Body of pancreas (tissue), 4 donors: ENCODE results near the gene NHERF2. TPM values are rescaled to one million over a fixed set of nuclear protein-coding genes. Genes with fewer than 3 reads are reported as not detected.
A peak's percentile ranks its signal among the peaks of the same experiment; 100 is the strongest.

Experiments
- ATAC-seq: fragments of 150-250 bp; one replicate; pipeline ENCODE4 v1.9.1; 2016
- DNase-seq, 4 donors: peaks; one replicate each; pipeline ENCODE4 v3.0.0-alpha.2; 2019
- H3K27ac ChIP-seq, 4 donors: fragments of 200-600 bp; sonication (generic); 1 replicate in 3 of 4; 2 replicates in 1 of 4; pipeline versions ENCODE4 v1.5.1 to v1.6.1; 2016 to 2019; ENCODE audit warnings: mild to moderate bottlenecking in 1 of 4, mixed read lengths in 1 of 4, moderate library complexity in 1 of 4
- H3K27me3 ChIP-seq, 2 donors: fragments of 200-600 bp; sonication (generic); one replicate each; pipeline ENCODE4 v1.6.0; 2016; ENCODE audit warnings: mild to moderate bottlenecking in 1 of 2
- H3K36me3 ChIP-seq, 2 donors: fragments of 200-600 bp; sonication (generic); replicated peaks in 1 of 2; 2 replicates each; pipeline ENCODE4 v1.5.1; 2016; ENCODE audit warnings: low read depth in 2 of 2; ENCODE audit not compliant: insufficient read depth in 1 of 2
- H3K4me1 ChIP-seq: fragments of 200-600 bp; sonication (generic); one replicate; pipeline ENCODE4 v1.6.0; 2016
- H3K4me3 ChIP-seq, 2 donors: fragments of 200-600 bp; sonication (generic); 1 replicate in 1 of 2; 2 replicates in 1 of 2; pipeline ENCODE4 v1.5.1; 2016 to 2019
- H3K9me3 ChIP-seq, 3 donors: fragments of 200-600 bp; sonication (generic); 1 replicate in 2 of 3; 2 replicates in 1 of 3; pipeline ENCODE4 v1.5.1; 2016
- CTCF ChIP-seq, 7 experiments: fragments of 450-650 bp in 4 of 7; fragments of 200-600 bp in 3 of 7; sonication (generic) in 3 of 7; IDR thresholded peaks; one replicate each; pipeline ENCODE4 v1.5.1; 2016 to 2019; ENCODE audit warnings: antibody characterized with exemption in 7 of 7
- POLR2A ChIP-seq, 3 donors: fragments of 450-650 bp; IDR thresholded peaks; one replicate each; pipeline ENCODE4 v1.6.1; 2016; ENCODE audit warnings: antibody characterized with exemption in 3 of 3, mild to moderate bottlenecking in 2 of 3
- WGBS, 2 donors: methylation state at CpG; one replicate each; pipeline ENCODE4 v1.1.5; 2017; 5-methylcytosine and 5-hydroxymethylcytosine counted together
- intact Hi-C: fragments of 100-400 bp; cut with DNase I; formaldehyde crosslinking; loops from one replicate; pipeline ENCODE4 v1.15.1; 2023
- total RNA-seq, 2 donors: library from RNA; depleted of rRNA; stranded (reverse); fragments of >200 nt; gene quantifications; one replicate each; pipeline ENCODE4 v1.1.0, GENCODE V29; 2016

Gene NHERF2
- total RNA-seq, 2 donors from 2014 or later: 32.7 to 87.3 TPM

GRCh38 chr16:2019921-2020831, 6.5 kb upstream of the NHERF2 start:
- intact Hi-C loops: loop anchor here (5.0 to 10.0 kb wide), 2 partner anchors 65 to 122 kb away; no protein-coding TSS in a partner anchor
- no peak for TF ChIP-seq CTCF (IDR thresholded peaks at IDR 0.05)
- no peak for TF ChIP-seq POLR2A (IDR thresholded peaks at IDR 0.05)
- H3K36me3 ChIP-seq: no peaks in the 10 kb centered on the region
- no peak overlapping the region for H3K4me3 ChIP-seq
- peaks cover 32% of the 10 kb centered on the region for H3K4me1 ChIP-seq
- no peak for ATAC-seq
- no peak overlapping the region for H3K27ac ChIP-seq
- peak in 1 of 4 donors; percentile 13 for DNase-seq
- 3 to 4% methylated on average over 17 to 81 of the region's 96 CpGs for WGBS, 2 donors
- no peaks in the 10 kb centered on the region for H3K9me3 ChIP-seq
- peaks cover 0 to 10% of the 10 kb centered on the region in 2 donors for H3K27me3 ChIP-seq

- Histone ChIP-seq H3K4me1 (peaks cover 44% of the 10 kb centered on the region), H3K36me3 (no peaks in the 10 kb centered on the region), H3K4me3 (no peak overlapping the region), H3K27ac (no peak overlapping the region), H3K27me3 (peaks cover 0 to 10% of the 10 kb centered on the region in 2 donors), H3K9me3 (no peaks in the 10 kb centered on the region)
- ATAC-seq: peak; percentile 13
- TF ChIP-seq POLR2A (IDR thresholded peaks at IDR 0.05) (no peak), CTCF (IDR thresholded peaks at IDR 0.05) (no peak)
- intact Hi-C loops: loop anchor here (10.0 kb wide), 1 partner anchor 62 kb away; no protein-coding TSS in a partner anchor
- 0 to 2% methylated on average over 3 to 14 of the region's 14 CpGs for WGBS, 2 donors
- DNase-seq: peak in 3 of 4 donors; percentile 48 to 59 (median 51)
Measured at GRCh38 chr16:2022723-2023091, 4.0 kb upstream of the NHERF2 start.

DNA sequence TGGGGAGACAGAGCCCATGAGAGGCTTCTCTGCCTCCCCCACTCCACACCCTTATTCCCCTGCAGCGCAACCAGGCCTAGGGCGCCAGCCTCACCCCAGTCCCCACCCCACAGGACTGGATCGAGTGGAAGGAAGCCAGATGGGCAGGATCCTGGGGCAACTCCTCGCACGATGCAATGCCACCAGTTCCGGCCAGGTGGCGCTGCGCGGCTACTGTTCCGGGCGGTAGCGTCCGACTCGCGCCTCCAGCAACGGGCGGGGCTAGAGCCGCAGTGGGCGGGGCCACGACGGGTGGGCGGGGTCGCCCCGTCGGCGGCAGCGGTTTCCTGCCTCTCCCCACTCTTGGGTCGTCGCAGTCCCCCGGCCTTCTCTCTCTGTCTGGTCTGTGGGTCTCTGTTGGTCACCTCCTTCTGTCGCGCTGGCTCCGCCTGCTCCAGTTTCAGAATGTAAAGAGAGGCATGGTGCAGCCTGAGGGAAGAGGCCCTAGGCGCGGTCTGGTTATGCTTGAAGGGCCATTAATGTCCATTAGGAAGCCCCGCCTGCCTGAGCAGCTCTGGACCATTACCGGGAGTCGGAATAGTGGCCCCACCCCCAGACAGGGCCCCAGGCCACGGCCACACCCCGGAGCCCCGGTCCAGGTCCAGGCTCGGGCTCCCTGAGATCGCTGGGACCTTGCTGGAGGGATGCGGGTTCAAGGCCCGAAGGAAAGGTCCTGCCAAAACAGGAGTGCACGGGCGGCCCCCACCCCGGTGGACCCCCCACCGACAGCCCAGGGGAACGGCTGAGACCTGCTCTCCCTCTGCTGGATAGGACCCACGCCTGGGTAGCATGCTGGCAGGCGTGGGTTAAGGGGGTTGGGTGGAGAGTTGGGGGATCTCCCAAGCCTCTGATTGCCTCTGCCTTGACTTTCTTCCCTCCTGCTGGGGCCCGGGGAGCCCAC, 3.3 kb upstream of the NHERF2 start:
- Histone ChIP-seq H3K27me3 (peaks cover 0 to 10% of the 10 kb centered on the region in 2 donors), H3K4me3 (no peak overlapping the region), H3K36me3 (no peaks in the 10 kb centered on the region), H3K27ac (peak overlapping the region in 2 of 4 donors; percentile 55 to 58), H3K4me1 (peaks cover 51% of the 10 kb centered on the region), H3K9me3 (no peaks in the 10 kb centered on the region)
- peak; percentile 93 to 96 (median 95) for DNase-seq
- peak; percentile 91 for ATAC-seq
- peak in 2 of 3 donors; percentile 24 to 29 for TF ChIP-seq POLR2A (IDR thresholded peaks at IDR 0.05)
- peak; percentile 97 to 99 (median 99) for TF ChIP-seq CTCF (IDR thresholded peaks at IDR 0.05)
- WGBS, 2 donors: 5 to 16% methylated on average over 16 to 53 of the region's 53 CpGs
- intact Hi-C loops: loop anchor here (10.0 kb wide), 1 partner anchor 61 kb away; no protein-coding TSS in a partner anchor

- ATAC-seq (no peak), DNase-seq (no peak)
- intact Hi-C loops: loop anchor here (10.0 kb wide), 1 partner anchor 61 kb away; no protein-coding TSS in a partner anchor
- Histone ChIP-seq H3K4me1 (peaks cover 51% of the 10 kb centered on the region), H3K36me3 (no peaks in the 10 kb centered on the region), H3K27ac (no peak overlapping the region), H3K4me3 (no peak overlapping the region), H3K27me3 (peaks cover 0 to 7% of the 10 kb centered on the region in 2 donors), H3K9me3 (no peaks in the 10 kb centered on the region)
- WGBS, 2 donors: 66 to 85% methylated on average over 10 to 12 of the region's 12 CpGs
- no peak for TF ChIP-seq POLR2A (IDR thresholded peaks at IDR 0.05)
- no peak for TF ChIP-seq CTCF (IDR thresholded peaks at IDR 0.05)
Measured at GRCh38 chr16:2024032-2024420, 2.7 kb upstream of the NHERF2 start.
